ENCODE measurements around the gene OXT.
"Not testable (repeated sequence)": the region's sequence is repeated elsewhere in the genome, so short reads cannot be mapped to it uniquely, and the experiment has no call there.

The OXT gene

GRCh38 chr20:3051385-3052019 lies 19.9 kb upstream of the OXT start:
- peak; percentile 14 to 20 for DNase-seq

- DNase-seq = no peak
Measured at GRCh38 chr20:3059489-3059888, 11.9 kb upstream of the OXT start.

- not testable (repeated sequence) for DNase-seq
Measured at GRCh38 chr20:3064119-3064518, 7.3 kb upstream of the OXT start.

GRCh38 chr20:3067139-3068014 lies 4.0 kb upstream of the OXT start:
- no peak for DNase-seq

DNA sequence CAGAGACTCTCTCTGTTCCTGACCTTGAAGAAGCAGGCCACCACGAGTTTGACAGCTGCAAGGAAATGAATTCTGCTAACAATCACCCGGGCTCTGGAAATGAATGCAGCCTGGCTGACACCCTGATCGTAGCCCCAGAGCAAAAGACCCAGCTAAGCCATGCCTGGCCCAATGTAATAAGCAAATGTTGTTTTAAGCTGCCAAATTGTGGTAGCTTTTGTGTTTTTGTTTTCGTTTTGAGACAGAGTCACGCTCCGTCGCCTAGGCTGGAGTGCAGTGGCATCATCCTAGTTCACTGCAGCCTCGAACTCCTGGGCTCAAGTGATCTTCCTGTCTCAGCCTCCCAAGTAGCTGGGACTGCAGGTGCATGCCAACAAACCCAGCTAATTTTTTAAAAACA lies 3.3 kb upstream of the OXT start:
- no peak for DNase-seq

- DNase-seq = no peak
Measured at GRCh38 chr20:3068986-3069900, 2.2 kb upstream of the OXT start.

- DNase-seq = no peak
Measured at GRCh38 chr20:3070725-3071124, 695 bp upstream of the OXT start.

GRCh38 chr20:3071266-3071609 lies 182 bp upstream of the OXT start:
- DNase-seq = no peak

DNA sequence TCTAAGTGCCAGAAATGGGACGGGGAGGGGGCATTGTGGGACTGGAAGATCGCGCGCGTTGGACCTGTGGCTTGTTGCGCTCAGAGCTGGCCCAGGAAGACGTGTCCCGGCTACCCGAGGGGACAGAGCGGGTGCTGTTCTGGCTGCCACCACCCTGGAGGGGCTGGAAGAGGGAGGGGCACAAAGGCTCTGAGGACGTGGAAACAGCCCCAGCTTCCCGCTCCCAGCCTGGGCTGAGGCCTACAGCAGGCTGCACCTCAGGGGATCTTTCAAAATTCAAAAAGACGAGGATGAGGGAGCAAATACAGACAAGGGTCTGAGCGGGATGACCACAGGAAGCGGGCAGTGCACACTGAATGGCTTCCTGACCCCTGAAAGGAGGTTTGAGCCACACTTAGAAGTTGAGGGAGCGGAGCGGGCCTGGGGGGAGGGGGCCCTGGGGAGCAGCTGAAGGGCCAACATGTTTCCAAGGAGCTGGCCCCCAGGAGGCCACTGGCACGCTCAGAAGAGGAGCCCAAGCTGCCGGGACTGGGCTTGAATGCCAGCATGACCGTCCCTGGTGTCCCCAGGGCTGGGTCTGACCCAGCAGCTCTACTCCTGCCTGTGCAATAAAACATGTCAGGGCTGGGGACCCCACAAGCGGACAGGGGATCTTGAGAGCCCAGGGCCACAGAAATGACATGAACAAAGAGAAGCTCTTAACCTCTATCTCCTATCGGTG lies 1.3 kb downstream of the OXT start:
- no peak for DNase-seq

DNA sequence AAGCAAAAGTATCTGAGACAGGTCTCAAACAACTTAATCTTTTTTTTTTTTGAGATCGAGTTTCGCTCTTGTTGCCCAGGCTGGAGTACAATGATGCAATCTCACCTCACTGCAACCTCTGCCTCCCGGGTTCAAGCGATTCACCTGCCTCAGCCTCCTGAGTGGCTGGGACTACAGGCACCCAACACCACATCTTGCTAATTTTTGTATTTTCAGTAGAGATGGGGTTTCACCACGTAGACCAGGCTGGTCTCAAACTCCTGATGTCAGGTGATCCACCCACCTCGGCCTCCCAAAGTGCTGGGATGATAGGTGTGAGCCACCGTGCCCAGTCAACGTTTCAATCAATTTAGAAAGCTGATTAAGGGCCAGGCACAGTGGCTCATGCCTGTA lies 1.8 kb downstream of the OXT start:
- not testable (repeated sequence) for DNase-seq

GRCh38 chr20:3074812-3075211 lies 3.4 kb downstream of the OXT start:
- no peak for DNase-seq

- not testable (repeated sequence) for DNase-seq
Measured at GRCh38 chr20:3075315-3075714, 3.9 kb downstream of the OXT start.

DNA sequence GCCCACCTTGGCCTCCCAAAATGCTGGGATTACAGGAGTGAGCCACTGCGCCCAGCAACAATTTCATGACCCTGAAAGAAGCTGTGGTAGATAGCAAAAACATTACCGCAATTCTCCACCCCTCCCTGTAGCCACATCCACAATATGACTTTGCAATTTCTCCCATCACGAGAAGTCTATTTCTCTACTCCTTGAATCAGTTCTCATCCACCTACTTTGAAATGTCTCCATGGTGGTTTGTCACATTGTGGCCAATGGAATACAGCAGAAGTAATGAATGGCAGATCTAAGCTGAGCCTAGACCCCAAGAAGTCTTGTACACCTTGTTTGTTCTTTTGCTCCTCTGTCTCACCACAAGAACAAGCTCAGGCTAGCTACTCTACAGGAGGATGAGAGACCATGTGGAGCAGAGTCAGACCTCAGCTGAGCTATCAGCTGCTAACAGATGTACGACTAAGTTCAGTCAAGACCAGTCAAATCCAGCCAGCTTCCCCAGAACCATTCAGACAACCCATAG lies 6.3 kb downstream of the OXT start:
- no peak for DNase-seq

DNA sequence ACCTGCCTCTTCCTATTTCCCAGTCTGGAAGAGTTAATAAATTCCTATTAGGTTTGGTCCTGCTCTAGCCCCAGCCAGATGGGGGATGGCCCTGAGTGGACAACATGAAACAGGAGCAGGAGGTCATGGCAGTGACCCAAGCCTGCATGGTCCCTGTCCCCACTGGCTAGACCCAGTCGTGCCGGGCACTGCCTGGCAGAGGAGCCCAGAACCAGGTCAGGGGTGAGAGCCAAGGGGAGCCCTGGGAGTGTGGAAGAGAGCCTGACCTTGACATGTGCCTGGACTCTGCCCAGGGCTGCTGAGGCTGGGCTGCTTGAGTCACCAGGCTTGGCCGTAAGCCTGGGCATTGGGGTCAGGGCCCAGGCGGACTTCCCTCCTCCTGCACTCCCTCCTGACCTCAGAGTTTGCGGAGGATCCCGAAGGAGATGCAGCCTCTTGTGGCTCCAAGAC lies 9.5 kb downstream of the OXT start:
- no peak for DNase-seq

- no peak for DNase-seq
Measured at GRCh38 chr20:3081641-3082040, 10.2 kb downstream of the OXT start.

- DNase-seq = no peak
Measured at GRCh38 chr20:3082306-3082951, 11.0 kb downstream of the OXT start.

GRCh38 chr20:3082955-3083952 lies 11.8 kb downstream of the OXT start:
- DNase-seq = no peak

GRCh38 chr20:3084283-3084985 lies 13.0 kb downstream of the OXT start, which contains the start of gene AVP:
Gene AVP (minus strand): TSS chr20:3084724. CDS start chr20:3084674, 50 bp downstream.
- no peak for DNase-seq

- DNase-seq = no peak
Measured at GRCh38 chr20:3084986-3085360, 13.6 kb downstream of the OXT start.

DNA sequence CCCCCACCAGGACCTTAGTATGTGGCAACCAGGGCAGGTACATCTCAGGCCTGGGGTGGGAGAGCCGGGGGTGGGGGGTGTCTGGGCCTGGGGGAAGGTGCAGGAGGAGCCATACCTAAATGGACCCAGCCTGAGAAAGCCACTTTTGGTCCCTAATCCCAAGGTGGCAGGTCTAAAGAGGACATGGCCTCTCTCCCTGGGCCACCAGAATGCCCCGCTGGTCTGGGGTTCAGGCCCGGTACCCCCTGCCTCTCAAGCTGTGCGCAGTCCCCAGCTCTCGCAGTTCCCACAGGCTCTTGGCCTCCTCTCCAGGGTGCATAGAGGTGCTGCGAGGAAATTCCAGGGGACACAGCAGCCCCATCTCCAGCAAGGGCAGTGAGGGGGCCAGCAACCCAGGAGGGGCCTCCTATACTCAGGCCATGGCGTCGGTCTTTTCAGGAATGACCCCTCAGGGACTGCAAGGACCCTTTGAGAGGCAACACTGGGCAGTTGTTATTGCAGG lies 14.2 kb downstream of the OXT start:
- DNase-seq = no peak
